ENCODE measurements around the gene BST1.

DNA sequence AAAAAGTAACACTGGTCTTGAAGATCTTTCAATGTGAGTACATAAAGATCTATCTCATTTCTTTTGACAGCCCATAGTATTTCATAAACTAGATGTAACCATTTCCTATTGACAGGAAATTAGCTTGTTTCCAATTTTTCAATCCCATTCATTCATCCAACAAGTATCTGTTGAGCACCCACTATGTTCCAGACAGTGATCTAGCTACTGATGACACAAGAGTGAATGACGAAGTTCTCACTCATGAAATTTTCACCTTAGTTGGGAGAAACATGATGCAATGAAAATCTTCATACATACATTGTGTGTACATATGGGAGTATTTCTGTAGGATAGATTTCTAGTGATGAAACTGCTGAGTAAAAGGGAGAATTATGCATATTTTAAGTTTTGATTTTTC lies 76.9 kb downstream of the BST1 start:
- no peak for TF ChIP-seq POLR2AphosphoS5 (IDR thresholded peaks at IDR 0.05; ENCODE audit: low read depth, low read length)
- TF ChIP-seq, protein P1, sequence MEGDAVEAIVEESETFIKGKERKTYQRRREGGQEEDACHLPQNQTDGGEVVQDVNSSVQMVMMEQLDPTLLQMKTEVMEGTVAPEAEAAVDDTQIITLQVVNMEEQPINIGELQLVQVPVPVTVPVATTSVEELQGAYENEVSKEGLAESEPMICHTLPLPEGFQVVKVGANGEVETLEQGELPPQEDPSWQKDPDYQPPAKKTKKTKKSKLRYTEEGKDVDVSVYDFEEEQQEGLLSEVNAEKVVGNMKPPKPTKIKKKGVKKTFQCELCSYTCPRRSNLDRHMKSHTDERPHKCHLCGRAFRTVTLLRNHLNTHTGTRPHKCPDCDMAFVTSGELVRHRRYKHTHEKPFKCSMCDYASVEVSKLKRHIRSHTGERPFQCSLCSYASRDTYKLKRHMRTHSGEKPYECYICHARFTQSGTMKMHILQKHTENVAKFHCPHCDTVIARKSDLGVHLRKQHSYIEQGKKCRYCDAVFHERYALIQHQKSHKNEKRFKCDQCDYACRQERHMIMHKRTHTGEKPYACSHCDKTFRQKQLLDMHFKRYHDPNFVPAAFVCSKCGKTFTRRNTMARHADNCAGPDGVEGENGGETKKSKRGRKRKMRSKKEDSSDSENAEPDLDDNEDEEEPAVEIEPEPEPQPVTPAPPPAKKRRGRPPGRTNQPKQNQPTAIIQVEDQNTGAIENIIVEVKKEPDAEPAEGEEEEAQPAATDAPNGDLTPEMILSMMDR (IDR thresholded peaks at IDR 0.05): no peak
- TF ChIP-seq, protein P2, sequence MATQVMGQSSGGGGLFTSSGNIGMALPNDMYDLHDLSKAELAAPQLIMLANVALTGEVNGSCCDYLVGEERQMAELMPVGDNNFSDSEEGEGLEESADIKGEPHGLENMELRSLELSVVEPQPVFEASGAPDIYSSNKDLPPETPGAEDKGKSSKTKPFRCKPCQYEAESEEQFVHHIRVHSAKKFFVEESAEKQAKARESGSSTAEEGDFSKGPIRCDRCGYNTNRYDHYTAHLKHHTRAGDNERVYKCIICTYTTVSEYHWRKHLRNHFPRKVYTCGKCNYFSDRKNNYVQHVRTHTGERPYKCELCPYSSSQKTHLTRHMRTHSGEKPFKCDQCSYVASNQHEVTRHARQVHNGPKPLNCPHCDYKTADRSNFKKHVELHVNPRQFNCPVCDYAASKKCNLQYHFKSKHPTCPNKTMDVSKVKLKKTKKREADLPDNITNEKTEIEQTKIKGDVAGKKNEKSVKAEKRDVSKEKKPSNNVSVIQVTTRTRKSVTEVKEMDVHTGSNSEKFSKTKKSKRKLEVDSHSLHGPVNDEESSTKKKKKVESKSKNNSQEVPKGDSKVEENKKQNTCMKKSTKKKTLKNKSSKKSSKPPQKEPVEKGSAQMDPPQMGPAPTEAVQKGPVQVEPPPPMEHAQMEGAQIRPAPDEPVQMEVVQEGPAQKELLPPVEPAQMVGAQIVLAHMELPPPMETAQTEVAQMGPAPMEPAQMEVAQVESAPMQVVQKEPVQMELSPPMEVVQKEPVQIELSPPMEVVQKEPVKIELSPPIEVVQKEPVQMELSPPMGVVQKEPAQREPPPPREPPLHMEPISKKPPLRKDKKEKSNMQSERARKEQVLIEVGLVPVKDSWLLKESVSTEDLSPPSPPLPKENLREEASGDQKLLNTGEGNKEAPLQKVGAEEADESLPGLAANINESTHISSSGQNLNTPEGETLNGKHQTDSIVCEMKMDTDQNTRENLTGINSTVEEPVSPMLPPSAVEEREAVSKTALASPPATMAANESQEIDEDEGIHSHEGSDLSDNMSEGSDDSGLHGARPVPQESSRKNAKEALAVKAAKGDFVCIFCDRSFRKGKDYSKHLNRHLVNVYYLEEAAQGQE (IDR thresholded peaks at IDR 0.05; ENCODE audit: insufficient read depth in 1 of 2, low read depth in 2 of 2, low read length in 1 of 2): no peak
